GM23248 (cell line): Measurements from ENCODE around the gene RAI14. TPM values are rescaled to one million over a fixed set of nuclear protein-coding genes. Genes with fewer than 3 reads are reported as not detected.

ENCODE experiments used
- DNase-seq: peaks from one replicate; pipeline ENCODE4 v3.0.0-alpha.2; 2015
- H2AFZ ChIP-seq: fragments of 200-600 bp; sonication (generic); 2 replicates; pipeline ENCODE4 v1.6.1; 2016; ENCODE audit warnings: antibody characterized with exemption
- H3F3A ChIP-seq: fragments of 200-600 bp; sonication (generic); 2 replicates; pipeline ENCODE4 v1.6.1; 2016; ENCODE audit warnings: mild to moderate bottlenecking, antibody characterized with exemption, mixed run types; ENCODE audit not compliant: insufficient read depth
- H3K27ac ChIP-seq: fragments of 200-600 bp; sonication (generic); 2 replicates; pipeline ENCODE4 v1.5.1; 2016; ENCODE audit warnings: mild to moderate bottlenecking
- H3K27me3 ChIP-seq: fragments of 200-600 bp; sonication (generic); replicated peaks from 2 replicates; pipeline ENCODE4 v1.6.1; 2016; ENCODE audit warnings: mild to moderate bottlenecking; ENCODE audit not compliant: insufficient read depth
- H3K36me3 ChIP-seq: fragments of 200-600 bp; sonication (generic); 2 replicates; pipeline ENCODE4 v1.6.1; 2016; ENCODE audit warnings: low read depth, mild to moderate bottlenecking
- H3K4me1 ChIP-seq: fragments of 200-600 bp; sonication (generic); 2 replicates; pipeline ENCODE4 v1.6.1; 2016; ENCODE audit warnings: mild to moderate bottlenecking; ENCODE audit not compliant: insufficient read depth
- H3K4me2 ChIP-seq: fragments of 200-600 bp; sonication (generic); one replicate; pipeline ENCODE4 v1.6.1; 2016; ENCODE audit warnings: mild to moderate bottlenecking; ENCODE audit not compliant: unreplicated experiment
- H3K4me3 ChIP-seq: fragments of 200-600 bp; sonication (generic); 2 replicates; pipeline ENCODE4 v1.5.1; 2016; ENCODE audit warnings: mild to moderate bottlenecking
- H3K79me2 ChIP-seq: fragments of 200-600 bp; sonication (generic); 2 replicates; pipeline ENCODE4 v1.6.1; 2016; ENCODE audit warnings: mild to moderate bottlenecking; ENCODE audit not compliant: insufficient read depth
- H3K9ac ChIP-seq: fragments of 200-600 bp; sonication (generic); 2 replicates; pipeline ENCODE4 v1.6.1; 2016; ENCODE audit warnings: mild to moderate bottlenecking
- H3K9me2 ChIP-seq: fragments of 200-600 bp; sonication (generic); 2 replicates; pipeline ENCODE4 v1.6.1; 2016; ENCODE audit warnings: mixed run types, mild to moderate bottlenecking, moderate library complexity; ENCODE audit not compliant: insufficient read depth
- H3K9me3 ChIP-seq: fragments of 200-600 bp; sonication (generic); one replicate; pipeline ENCODE4 v1.6.1; 2017; ENCODE audit warnings: low read depth
- H4K20me1 ChIP-seq: fragments of 200-600 bp; sonication (generic); 2 replicates; pipeline ENCODE4 v1.6.0; 2016; ENCODE audit not compliant: insufficient read depth
- EZH2 ChIP-seq: fragments of 200-600 bp; sonication (generic); IDR thresholded peaks from 2 replicates; pipeline ENCODE4 v1.6.1; 2018; ENCODE audit warnings: antibody characterized with exemption, mild to moderate bottlenecking; ENCODE audit not compliant: insufficient read depth, poor library complexity, severe bottlenecking
- EZH2phosphoT487 ChIP-seq: fragments of 200-600 bp; sonication (generic); IDR thresholded peaks from 2 replicates; pipeline ENCODE4 v1.6.1; 2018; ENCODE audit warnings: antibody characterized with exemption, moderate library complexity, mild to moderate bottlenecking, low read depth; ENCODE audit not compliant: insufficient read depth
- WGBS, 2 experiments: methylation state at CpG; one replicate each; pipeline ENCODE4 v1.1.6; 2015 to 2017; ENCODE audit warnings: low lambda C conversion rate in 2 of 2, low coverage in 1 of 2; ENCODE audit errors: missing lambda C conversion rate in 2 of 2; 5-methylcytosine and 5-hydroxymethylcytosine counted together
- in situ Hi-C: fragments of 300-500 bp; cut with MboI; formaldehyde crosslinking; loops from 2 replicates; pipeline ENCODE4 v1.15.0; 2020
- polyA plus RNA-seq: library from polyadenylated mRNA; unstranded; fragments of >200 nt; fragmentation: Nextera tagmentation; extraction: Ambion mirVana; gene quantifications from 2 replicates; pipeline ENCODE4 v1.2.1, GENCODE V29; 2016
- total RNA-seq: library from RNA; depleted of rRNA; stranded (reverse); fragments of >200 nt; shearing (Covaris generic); gene quantifications from 2 replicates; pipeline ENCODE4 v1.2.3, GENCODE V29; 2014

Gene RAI14
- total and polyA plus RNA-seq, 2 experiments from 2014 or later = 116 to 124 TPM

- Histone ChIP-seq H3K4me2 (no peak overlapping the region), H3K9me2 (no peaks in the 10 kb centered on the region), H3K9ac (no peak overlapping the region), H3K27me3 (no peaks in the 10 kb centered on the region), H4K20me1 (no peaks in the 10 kb centered on the region), H3K27ac (peak overlapping the region; percentile 81), H3K4me3 (no peak overlapping the region), H3K79me2 (no peaks in the 10 kb centered on the region), H3K4me1 (peaks cover 37% of the 10 kb centered on the region), H2AFZ (peak overlapping the region; percentile 37), H3K36me3 (no peaks in the 10 kb centered on the region), H3F3A (peaks cover 28% of the 10 kb centered on the region), H3K9me3 (no peaks in the 10 kb centered on the region)
- TF ChIP-seq EZH2 = no peak
- TF ChIP-seq EZH2phosphoT487 = no peak
- in situ Hi-C loops = no loop called here
- DNase-seq = peak; percentile 83
- WGBS, 2 experiments = 46 to 49% methylated on average over 5 of the region's 5 CpGs
Measured at GRCh38 chr5:34620185-34620584, 35.9 kb upstream of the RAI14 start.

GRCh38 chr5:34621277-34622097, 34.6 kb upstream of the RAI14 start:
- H4K20me1 ChIP-seq = no peaks in the 10 kb centered on the region
- peak overlapping the region; percentile 81 for H3K27ac ChIP-seq
- H3K9me3 ChIP-seq = no peaks in the 10 kb centered on the region
- H3K9ac ChIP-seq = peak overlapping the region; percentile 60
- no peaks in the 10 kb centered on the region for H3K36me3 ChIP-seq
- peaks cover 45% of the 10 kb centered on the region for H3K4me1 ChIP-seq
- peak overlapping the region; percentile 30 for H3K4me3 ChIP-seq
- DNase-seq = peak; percentile 70
- TF ChIP-seq EZH2 (no peak), EZH2phosphoT487 (no peak)
- H2AFZ ChIP-seq = peak overlapping the region; percentile 71
- in situ Hi-C loops = no loop called here
- H3K27me3 ChIP-seq = no peaks in the 10 kb centered on the region
- 43 to 48% methylated on average over 5 of the region's 5 CpGs for WGBS, 2 experiments
- peaks cover 28% of the 10 kb centered on the region for H3F3A ChIP-seq
- H3K4me2 ChIP-seq = peak overlapping the region; percentile 55
- no peaks in the 10 kb centered on the region for H3K9me2 ChIP-seq
- H3K79me2 ChIP-seq = no peaks in the 10 kb centered on the region

- peak overlapping the region; percentile 60 for H3K9ac ChIP-seq
- in situ Hi-C loops = no loop called here
- TF ChIP-seq EZH2 (no peak), EZH2phosphoT487 (no peak)
- H3K27me3 ChIP-seq = no peaks in the 10 kb centered on the region
- peak overlapping the region; percentile 81 for H3K27ac ChIP-seq
- peak overlapping the region; percentile 55 for H3K4me2 ChIP-seq
- H3F3A ChIP-seq = peaks cover 28% of the 10 kb centered on the region
- peak overlapping the region; percentile 30 for H3K4me3 ChIP-seq
- no peaks in the 10 kb centered on the region for H3K79me2 ChIP-seq
- DNase-seq = peak; percentile 63
- H3K36me3 ChIP-seq = no peaks in the 10 kb centered on the region
- H3K4me1 ChIP-seq = peaks cover 48% of the 10 kb centered on the region
- H3K9me2 ChIP-seq = no peaks in the 10 kb centered on the region
- H2AFZ ChIP-seq = peak overlapping the region; percentile 71
- no peaks in the 10 kb centered on the region for H3K9me3 ChIP-seq
- no peaks in the 10 kb centered on the region for H4K20me1 ChIP-seq
- WGBS, 2 experiments = 0 to 15% methylated on average over 1 of the region's 1 CpG
Measured at GRCh38 chr5:34622098-34622400, 34.1 kb upstream of the RAI14 start.

- Histone ChIP-seq H3K27me3 (no peaks in the 10 kb centered on the region), H3K9ac (no peak overlapping the region), H3K36me3 (no peaks in the 10 kb centered on the region), H3K9me2 (no peaks in the 10 kb centered on the region), H3K79me2 (no peaks in the 10 kb centered on the region), H3K4me3 (no peak overlapping the region), H3F3A (peaks cover 34% of the 10 kb centered on the region), H2AFZ (no peak overlapping the region), H4K20me1 (no peaks in the 10 kb centered on the region), H3K27ac (no peak overlapping the region), H3K9me3 (no peaks in the 10 kb centered on the region), H3K4me1 (peaks cover 54% of the 10 kb centered on the region), H3K4me2 (no peak overlapping the region)
- in situ Hi-C loops = no loop called here
- TF ChIP-seq EZH2phosphoT487 = no peak
- TF ChIP-seq EZH2 = no peak
- WGBS, 2 experiments = 80 to 87% methylated on average over 3 of the region's 3 CpGs
- no peak for DNase-seq
Measured at GRCh38 chr5:34624691-34625090, 31.4 kb upstream of the RAI14 start.
